Type B pancreatic cell (in vitro differentiated cells): Measurements from ENCODE around the gene FMNL1. TPM values are rescaled to one million over a fixed set of nuclear protein-coding genes. Genes with fewer than 3 reads are reported as not detected.
A peak's percentile ranks its signal among the peaks of the same experiment; 100 is the strongest.

Experiments used
- DNase-seq: peaks from one replicate; pipeline ENCODE4 v3.0.0; 2021; ENCODE audit warnings: mixed read lengths; ENCODE audit not compliant: unreplicated experiment; ENCODE audit errors: extremely low spot score
- H3K27ac Mint-ChIP-seq: 2 replicates; pipeline ENCODE4 v1.8.0; 2021; ENCODE audit warnings: mild to moderate bottlenecking, mixed read lengths
- H3K27me3 Mint-ChIP-seq: 2 replicates; pipeline ENCODE4 v1.8.0; 2021; ENCODE audit warnings: mixed read lengths
- H3K36me3 Mint-ChIP-seq: 2 replicates; pipeline ENCODE4 v1.8.0; 2021; ENCODE audit warnings: mixed read lengths
- H3K4me1 Mint-ChIP-seq: one replicate; pipeline ENCODE4 v1.8.0; 2021; ENCODE audit warnings: mixed read lengths; ENCODE audit not compliant: unreplicated experiment
- H3K4me3 Mint-ChIP-seq: 2 replicates; pipeline ENCODE4 v1.8.0; 2021; ENCODE audit warnings: mild to moderate bottlenecking, mixed read lengths
- H3K9me3 Mint-ChIP-seq: 2 replicates; pipeline ENCODE4 v1.8.0; 2021; ENCODE audit warnings: mixed read lengths
- total RNA-seq: library from RNA; stranded (reverse); gene quantifications from 2 replicates; pipeline ENCODE4 v1.2.1, GENCODE V29; 2021; ENCODE audit warnings: low replicate concordance
- TF ChIP-seq, protein P1 (sequence below): fragments of 200-600 bp; sonication (generic); conservative IDR thresholded peaks from 2 replicates; pipeline ENCODE4 v1.5.0; 2021; ENCODE audit warnings: antibody characterized with exemption, mild to moderate bottlenecking

Gene FMNL1
- total RNA-seq, 1 donor from 2014 or later, result 1.9 TPM

DNA sequence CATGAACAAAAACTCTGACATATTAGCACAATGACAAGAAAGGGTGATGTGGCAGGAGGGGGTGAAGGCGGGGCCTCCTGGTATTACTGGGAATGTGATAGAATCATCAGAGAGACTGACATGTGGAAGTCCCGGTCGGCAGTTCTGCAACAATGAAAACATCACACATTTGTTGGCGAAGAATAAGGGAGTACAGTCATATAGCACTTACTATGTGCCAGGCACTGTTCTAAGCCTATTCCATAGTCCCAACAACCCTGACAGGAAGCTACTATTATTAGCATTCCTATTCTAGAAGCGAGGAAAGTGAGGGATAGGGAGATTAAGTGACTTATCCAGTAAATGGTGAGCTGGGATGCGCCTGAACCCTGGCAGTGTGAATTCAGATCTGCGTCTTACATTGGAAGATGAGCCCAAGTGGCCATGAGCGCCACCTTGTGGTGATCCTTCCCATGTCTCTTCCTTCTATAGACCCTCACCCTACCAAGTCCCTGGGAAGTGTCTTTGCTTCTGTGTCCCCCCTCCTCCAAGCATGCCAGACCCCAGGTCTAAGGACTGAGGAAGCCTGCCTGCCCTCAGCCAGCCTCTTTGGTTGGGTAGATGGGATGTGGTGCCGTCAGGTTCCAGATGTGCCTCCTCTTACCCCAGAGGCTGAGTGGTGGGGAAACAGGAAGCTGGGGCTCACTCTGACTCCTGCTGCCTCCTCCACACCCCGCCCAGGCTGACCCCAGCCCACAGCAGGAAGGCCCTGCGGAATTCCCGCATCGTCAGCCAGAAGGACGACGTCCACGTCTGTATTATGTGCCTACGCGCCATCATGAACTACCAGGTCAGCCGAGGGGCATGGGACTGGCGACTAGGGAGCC, 14.0 kb downstream of the FMNL1 start:
- peaks cover 60% of the 10 kb centered on the region for H3K27me3 Mint-ChIP-seq
- no peak overlapping the region for H3K4me3 Mint-ChIP-seq
- no peaks in the 10 kb centered on the region for H3K36me3 Mint-ChIP-seq
- H3K4me1 Mint-ChIP-seq, result no peaks in the 10 kb centered on the region
- no peaks in the 10 kb centered on the region for H3K9me3 Mint-ChIP-seq
- DNase-seq, result no peak
- no peak overlapping the region for H3K27ac Mint-ChIP-seq
- TF ChIP-seq, protein P1, sequence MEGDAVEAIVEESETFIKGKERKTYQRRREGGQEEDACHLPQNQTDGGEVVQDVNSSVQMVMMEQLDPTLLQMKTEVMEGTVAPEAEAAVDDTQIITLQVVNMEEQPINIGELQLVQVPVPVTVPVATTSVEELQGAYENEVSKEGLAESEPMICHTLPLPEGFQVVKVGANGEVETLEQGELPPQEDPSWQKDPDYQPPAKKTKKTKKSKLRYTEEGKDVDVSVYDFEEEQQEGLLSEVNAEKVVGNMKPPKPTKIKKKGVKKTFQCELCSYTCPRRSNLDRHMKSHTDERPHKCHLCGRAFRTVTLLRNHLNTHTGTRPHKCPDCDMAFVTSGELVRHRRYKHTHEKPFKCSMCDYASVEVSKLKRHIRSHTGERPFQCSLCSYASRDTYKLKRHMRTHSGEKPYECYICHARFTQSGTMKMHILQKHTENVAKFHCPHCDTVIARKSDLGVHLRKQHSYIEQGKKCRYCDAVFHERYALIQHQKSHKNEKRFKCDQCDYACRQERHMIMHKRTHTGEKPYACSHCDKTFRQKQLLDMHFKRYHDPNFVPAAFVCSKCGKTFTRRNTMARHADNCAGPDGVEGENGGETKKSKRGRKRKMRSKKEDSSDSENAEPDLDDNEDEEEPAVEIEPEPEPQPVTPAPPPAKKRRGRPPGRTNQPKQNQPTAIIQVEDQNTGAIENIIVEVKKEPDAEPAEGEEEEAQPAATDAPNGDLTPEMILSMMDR, result peak; percentile 87

DNA sequence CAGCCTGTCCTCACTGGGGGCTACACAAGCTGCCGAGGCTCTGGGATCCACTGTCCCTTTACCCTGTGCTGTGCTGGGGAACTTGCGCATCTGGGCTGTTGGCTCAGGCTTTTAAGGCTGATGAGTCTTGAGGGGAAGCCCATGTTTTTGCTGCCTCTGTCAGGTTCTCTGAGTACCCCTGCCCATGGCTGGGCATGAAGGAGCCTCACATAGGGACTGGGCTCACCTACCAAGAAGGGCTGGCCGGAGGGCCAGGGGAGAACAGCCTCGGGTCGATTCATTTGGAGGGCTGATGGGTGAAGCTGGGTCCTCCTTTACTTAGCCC, 14.6 kb downstream of the FMNL1 start:
- H3K27ac Mint-ChIP-seq, result no peak overlapping the region
- no peak overlapping the region for H3K4me3 Mint-ChIP-seq
- no peak for DNase-seq
- no peaks in the 10 kb centered on the region for H3K9me3 Mint-ChIP-seq
- no peaks in the 10 kb centered on the region for H3K4me1 Mint-ChIP-seq
- peaks cover 66% of the 10 kb centered on the region for H3K27me3 Mint-ChIP-seq
- TF ChIP-seq, protein P1, result no peak
- no peaks in the 10 kb centered on the region for H3K36me3 Mint-ChIP-seq

DNA sequence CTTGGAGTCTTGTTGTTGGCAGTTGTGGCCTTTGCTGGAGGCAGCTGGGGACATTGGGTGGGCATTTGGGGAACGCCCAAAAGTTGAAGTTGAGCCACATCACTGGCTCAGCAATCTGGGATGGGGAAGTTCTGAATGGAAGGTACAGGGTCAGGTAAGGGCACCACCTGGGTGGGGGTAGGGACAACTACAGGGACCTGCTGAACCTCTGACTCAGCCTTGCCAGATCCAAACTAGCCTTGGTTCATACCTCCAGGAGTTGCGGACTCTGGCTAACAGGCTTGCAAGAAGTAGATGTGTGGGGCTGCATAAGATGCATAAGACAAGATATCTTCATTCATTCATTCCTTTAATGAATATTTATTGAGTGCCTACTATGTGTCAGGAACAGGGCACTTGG, 16.0 kb downstream of the FMNL1 start:
- H3K9me3 Mint-ChIP-seq, result no peaks in the 10 kb centered on the region
- TF ChIP-seq, protein P1, result no peak
- H3K36me3 Mint-ChIP-seq, result no peaks in the 10 kb centered on the region
- no peak for DNase-seq
- H3K4me3 Mint-ChIP-seq, result peak overlapping the region; percentile 4
- no peak overlapping the region for H3K27ac Mint-ChIP-seq
- peaks cover 68% of the 10 kb centered on the region for H3K27me3 Mint-ChIP-seq
- no peaks in the 10 kb centered on the region for H3K4me1 Mint-ChIP-seq

DNA sequence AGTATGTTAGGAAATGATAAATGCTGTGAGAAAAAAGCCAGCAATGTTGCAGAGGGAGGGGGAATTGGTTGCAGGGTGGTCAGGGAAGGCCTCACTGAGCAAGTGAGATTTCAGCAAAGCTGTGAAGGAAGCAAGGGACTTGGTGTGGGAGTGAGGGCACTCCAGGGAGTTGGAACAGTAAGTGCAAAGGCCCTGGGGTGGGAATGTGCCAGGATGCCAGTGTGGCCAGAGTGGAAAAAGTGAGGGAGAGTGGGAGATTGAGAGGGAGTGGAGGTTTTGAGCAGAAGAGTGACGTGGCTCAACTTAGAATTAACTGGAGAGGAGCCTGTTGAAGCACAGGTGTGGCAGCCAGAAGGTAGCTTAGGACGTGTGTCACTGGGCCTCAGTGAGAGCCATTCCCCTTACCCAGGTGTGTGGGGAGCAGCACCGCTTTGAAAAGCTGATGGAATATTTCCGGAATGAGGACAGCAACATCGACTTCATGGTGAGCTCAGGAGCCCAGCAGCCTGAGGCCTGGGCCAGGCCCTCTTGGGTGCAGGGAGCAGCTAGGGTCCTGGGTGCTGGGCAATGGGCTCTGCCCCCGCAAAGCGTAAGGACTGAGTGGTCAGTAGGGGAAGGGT, 16.6 kb downstream of the FMNL1 start:
- H3K4me1 Mint-ChIP-seq, result no peaks in the 10 kb centered on the region
- H3K9me3 Mint-ChIP-seq, result no peaks in the 10 kb centered on the region
- no peak overlapping the region for H3K27ac Mint-ChIP-seq
- no peak for DNase-seq
- peak overlapping the region; percentile 4 for H3K4me3 Mint-ChIP-seq
- H3K27me3 Mint-ChIP-seq, result peaks cover 69% of the 10 kb centered on the region
- TF ChIP-seq, protein P1, result no peak
- no peaks in the 10 kb centered on the region for H3K36me3 Mint-ChIP-seq

DNA sequence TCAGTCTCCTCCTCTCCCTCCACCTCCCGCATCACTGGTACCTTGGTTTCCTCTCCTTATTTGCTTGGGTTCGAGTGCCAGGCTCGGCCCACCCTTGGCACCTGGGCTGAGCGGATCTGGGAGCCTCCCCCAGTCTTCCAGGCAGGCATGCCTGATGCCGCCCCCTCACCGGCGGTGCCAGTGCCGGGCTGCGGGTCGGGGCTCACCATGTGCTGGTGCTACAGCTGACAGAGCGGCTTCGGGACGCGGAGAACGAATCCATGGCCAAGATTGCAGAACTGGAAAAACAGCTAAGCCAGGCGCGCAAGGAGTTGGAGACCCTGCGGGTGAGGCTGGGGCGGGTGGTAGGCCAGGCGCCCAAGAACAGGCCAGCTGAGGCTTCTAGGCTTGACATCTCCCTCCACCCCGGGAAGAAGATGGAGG, 19.2 kb downstream of the FMNL1 start:
- no peaks in the 10 kb centered on the region for H3K4me1 Mint-ChIP-seq

More for the DNA sequence above, 19.2 kb downstream of the FMNL1 start:
- Mint-ChIP-seq H3K9me3 (no peaks in the 10 kb centered on the region), H3K4me3 (peak overlapping the region; percentile 86), H3K27me3 (peaks cover 50% of the 10 kb centered on the region), H3K36me3 (no peaks in the 10 kb centered on the region), H3K27ac (peak overlapping the region; percentile 75)
- TF ChIP-seq, protein P1, result no peak
- no peak for DNase-seq
